ENCODE data around the gene REL.
"Not testable (repeated sequence)": the region's sequence is repeated elsewhere in the genome, so short reads cannot be mapped to it uniquely, and the experiment has no call there.

The REL gene

GRCh38 chr2:60926741-60927552, 45.6 kb downstream of the REL start:
- DNase-seq = no peak

- not testable (repeated sequence) for DNase-seq
Measured at GRCh38 chr2:60932061-60932460, 50.7 kb downstream of the REL start.

GRCh38 chr2:60932954-60933353, 51.6 kb downstream of the REL start:
- no peak for DNase-seq

- DNase-seq = no peak
Measured at GRCh38 chr2:60934165-60934722, 52.9 kb downstream of the REL start.

GRCh38 chr2:60936757-60937156, 55.4 kb downstream of the REL start:
- DNase-seq = no peak

GRCh38 chr2:60938301-60938700, 56.9 kb downstream of the REL start:
- DNase-seq = no peak

- DNase-seq = no peak
Measured at GRCh38 chr2:60939622-60940021, 58.2 kb downstream of the REL start.

GRCh38 chr2:60945341-60945740, 64.0 kb downstream of the REL start:
- DNase-seq = no peak

GRCh38 chr2:60947056-60947455, 65.7 kb downstream of the REL start:
- no peak for DNase-seq

GRCh38 chr2:60948161-60948560, 66.8 kb downstream of the REL start:
- no peak for DNase-seq

GRCh38 chr2:60948926-60949579, 67.7 kb downstream of the REL start:
- DNase-seq = no peak

GRCh38 chr2:60954139-60954538, 72.8 kb downstream of the REL start:
- DNase-seq = no peak

GRCh38 chr2:60957224-60957623, 75.8 kb downstream of the REL start:
- DNase-seq = no peak

- DNase-seq = no peak
Measured at GRCh38 chr2:60957643-60958042, 76.3 kb downstream of the REL start.

GRCh38 chr2:60958361-60958760, 77.0 kb downstream of the REL start:
- DNase-seq = no peak

- DNase-seq = no peak
Measured at GRCh38 chr2:60958800-60959199, 77.4 kb downstream of the REL start.

- no peak for DNase-seq
Measured at GRCh38 chr2:60959501-60959900, 78.1 kb downstream of the REL start.

GRCh38 chr2:60960706-60961105, 79.3 kb downstream of the REL start:
- no peak for DNase-seq

- no peak for DNase-seq
Measured at GRCh38 chr2:60961457-60961856, 80.1 kb downstream of the REL start.

GRCh38 chr2:60962528-60962927, 81.2 kb downstream of the REL start:
- no peak for DNase-seq

- DNase-seq = no peak
Measured at GRCh38 chr2:60963190-60963589, 81.8 kb downstream of the REL start.

GRCh38 chr2:60964651-60965498, 83.5 kb downstream of the REL start:
- DNase-seq = no peak

GRCh38 chr2:60965499-60965785, 84.1 kb downstream of the REL start:
- DNase-seq = no peak
